ENCODE results near the gene SERPINB5. TPM values are rescaled to one million over a fixed set of nuclear protein-coding genes. Genes with fewer than 3 reads are reported as not detected.

SERPINB5 gene
- total and polyA plus RNA-seq, 2 donors (not counting 1 experiment from before 2014, with no cell fraction given), result not detected

DNA sequence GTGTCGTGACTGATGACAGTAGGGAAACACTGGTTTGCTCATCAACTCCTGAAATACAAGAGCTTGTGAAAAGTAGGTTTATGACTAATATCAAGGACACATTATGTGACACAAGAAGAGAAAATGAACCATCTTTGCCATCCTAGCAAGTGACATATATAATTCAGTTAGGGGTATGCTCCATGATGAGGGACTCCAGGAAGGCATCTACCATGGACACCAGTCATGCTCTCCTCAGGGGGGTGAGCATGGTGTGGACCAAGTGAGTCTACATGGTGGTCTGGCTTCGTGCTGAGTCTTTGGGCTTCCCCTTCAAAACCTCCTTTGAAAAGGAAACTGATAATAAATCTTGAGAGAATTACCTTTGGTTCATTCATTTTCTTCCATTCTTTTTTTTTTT, 11.7 kb upstream of the SERPINB5 start:
- intact Hi-C loops (cut with micrococcal nuclease), result no loop called here
- Histone ChIP-seq H4K20me1 (ENCODE audit: control insufficient read depth, insufficient read depth, low read length, poor library complexity, severe bottlenecking) (no peaks in the 10 kb centered on the region), H3K4me2 (replicated peaks; ENCODE audit: low read depth, low read length, poor library complexity, severe bottlenecking) (no peak overlapping the region), H3K4me1 (ENCODE audit: control insufficient read depth in 2 of 2, insufficient read depth in 2 of 2, low read length in 2 of 2) (no peaks in the 10 kb centered on the region), H3K27ac (ENCODE audit: low read length in 2 of 2) (no peak overlapping the region), H3K36me3 (replicated peaks in 1 of 2; ENCODE audit: control extremely low read depth in 1 of 2, control insufficient read depth in 1 of 2, extremely low read depth in 1 of 2, insufficient read depth in 2 of 2, low read length in 1 of 2) (no peaks in the 10 kb centered on the region), H3K79me2 (ENCODE audit: control insufficient read depth, insufficient read depth, low read length) (no peaks in the 10 kb centered on the region), H3K4me3 (ENCODE audit: control extremely low read depth in 1 of 5, extremely low read depth in 1 of 5, insufficient read depth in 1 of 5, low read depth in 2 of 5, low read length in 4 of 5) (no peak overlapping the region), H3K9me3 (ENCODE audit: control extremely low read depth in 1 of 3, control insufficient read depth in 2 of 3, insufficient read depth in 1 of 3, low read length in 2 of 3) (no peaks in the 10 kb centered on the region), H2AFZ (ENCODE audit: insufficient read depth, low read depth, low read length, poor library complexity, severe bottlenecking) (no peak overlapping the region), H3K27me3 (replicated peaks in 1 of 4; ENCODE audit: control extremely low read depth in 1 of 4, control insufficient read depth in 3 of 4, insufficient read depth in 4 of 4, low read length in 3 of 4) (peaks cover 0 to 13% (median 0%) of the 10 kb centered on the region in 4 experiments), H3K9ac (ENCODE audit: low read length) (no peak overlapping the region)
- DNase-seq (no peak), ATAC-seq (ENCODE audit: low read depth) (no peak)
- POLR2A ChIA-PET, result no interaction called here
- Mint-ChIP-seq H3K9me3 (ENCODE audit: insufficient read depth) (no peaks in the 10 kb centered on the region), H3K27me3 (peaks cover 14% of the 10 kb centered on the region), H3K27ac (no peak overlapping the region), H3K4me1 (no peaks in the 10 kb centered on the region), H3K4me3 (no peak overlapping the region)
- no CpG with 5 or more reads among the region's 2 CpGs for WGBS (ENCODE audit: insufficient coverage)
- CTCF ChIA-PET, result no interaction called here
- no peak for TF ChIP-seq CTCF (IDR thresholded peaks at IDR 0.05)
- TF ChIP-seq EZH2 (IDR thresholded peaks at IDR 0.05; ENCODE audit: borderline replicate concordance, insufficient read depth, low read depth, low read length, poor library complexity, severe bottlenecking), result no peak

- no peaks in the 10 kb centered on the region for H3K79me2 ChIP-seq (ENCODE audit: control insufficient read depth, insufficient read depth, low read length)
- no peaks in the 10 kb centered on the region for H3K9me3 Mint-ChIP-seq (ENCODE audit: insufficient read depth)
- H3K9me3 ChIP-seq (ENCODE audit: control extremely low read depth in 1 of 3, control insufficient read depth in 2 of 3, insufficient read depth in 1 of 3, low read length in 2 of 3), result no peaks in the 10 kb centered on the region
- DNase-seq (no peak), ATAC-seq (ENCODE audit: low read depth) (no peak)
- no peak overlapping the region for H3K4me3 ChIP-seq (ENCODE audit: control extremely low read depth in 1 of 5, extremely low read depth in 1 of 5, insufficient read depth in 1 of 5, low read depth in 2 of 5, low read length in 4 of 5)
- TF ChIP-seq EZH2 (IDR thresholded peaks at IDR 0.05; ENCODE audit: borderline replicate concordance, insufficient read depth, low read depth, low read length, poor library complexity, severe bottlenecking) (no peak), CTCF (IDR thresholded peaks at IDR 0.05) (no peak)
- ChIA-PET CTCF (no interaction called here), POLR2A (no interaction called here)
- peaks cover 15% of the 10 kb centered on the region for H3K27me3 Mint-ChIP-seq
- H3K27me3 ChIP-seq (replicated peaks in 1 of 4; ENCODE audit: control extremely low read depth in 1 of 4, control insufficient read depth in 3 of 4, insufficient read depth in 4 of 4, low read length in 3 of 4), result peaks cover 0 to 5% (median 0%) of the 10 kb centered on the region in 4 experiments
- intact Hi-C loops (cut with micrococcal nuclease), result no loop called here
- no peak overlapping the region for H3K27ac Mint-ChIP-seq
- no peaks in the 10 kb centered on the region for H4K20me1 ChIP-seq (ENCODE audit: control insufficient read depth, insufficient read depth, low read length, poor library complexity, severe bottlenecking)
- H3K9ac ChIP-seq (ENCODE audit: low read length), result no peak overlapping the region
- H3K4me2 ChIP-seq (replicated peaks; ENCODE audit: low read depth, low read length, poor library complexity, severe bottlenecking), result no peak overlapping the region
- no peak overlapping the region for H3K27ac ChIP-seq (ENCODE audit: low read length in 2 of 2)
- H3K4me1 Mint-ChIP-seq, result no peaks in the 10 kb centered on the region
- H3K4me1 ChIP-seq (ENCODE audit: control insufficient read depth in 2 of 2, insufficient read depth in 2 of 2, low read length in 2 of 2), result no peaks in the 10 kb centered on the region
- no peak overlapping the region for H3K4me3 Mint-ChIP-seq
- 83% methylated on average over 2 of the region's 4 CpGs for WGBS (ENCODE audit: insufficient coverage)
- H2AFZ ChIP-seq (ENCODE audit: insufficient read depth, low read depth, low read length, poor library complexity, severe bottlenecking), result no peak overlapping the region
- H3K36me3 ChIP-seq (replicated peaks in 1 of 2; ENCODE audit: control extremely low read depth in 1 of 2, control insufficient read depth in 1 of 2, extremely low read depth in 1 of 2, insufficient read depth in 2 of 2, low read length in 1 of 2), result no peaks in the 10 kb centered on the region
Observed at GRCh38 chr18:63467699-63468098, 9.1 kb upstream of the SERPINB5 start.

Measured in B cell (primary cell).